Panc1 (cell line): ENCODE measurements around the gene RLN3. TPM values are rescaled to one million over a fixed set of nuclear protein-coding genes. Genes with fewer than 3 reads are reported as not detected.

Experiments used
- ATAC-seq: fragments of 200-7000 bp; cut with Tn5 transposase; 2 replicates; pipeline ENCODE4 v1.9.1; 2020; ENCODE audit warnings: mild to moderate bottlenecking, moderate library complexity
- BruUV-seq: library from RNA; stranded (reverse); fragments of 400-500 nt; replicated peaks from 2 replicates; lab custom pipeline; 2021; lab: Mats Ljungman, UMichigan
- CTCF ChIA-PET: fragments of 300-600 bp; sonication (Branson Sonifier 250); formaldehyde crosslinking; loops from one replicate; lab custom pipeline; 2022; ENCODE audit warnings: antibody characterized with exemption; lab: Charles Lee
- POLR2A ChIA-PET: fragments of 300-600 bp; sonication (Branson Sonifier 250); formaldehyde crosslinking; loops from one replicate; lab custom pipeline; 2022; ENCODE audit warnings: antibody characterized with exemption; lab: Charles Lee
- DNase-seq: peaks from one replicate; pipeline ENCODE4 v3.0.0-alpha.2; 2010; ENCODE audit warnings: low read depth, low spot score
- H3K27ac ChIP-seq: 2 replicates; pipeline ENCODE4 v1.5.1; 2011; ENCODE audit warnings: mild to moderate bottlenecking, low read length, inconsistent platforms
- H3K27me3 ChIP-seq: fragments of 200-500 bp; sonication (Bioruptor generic); 2 replicates; pipeline ENCODE4 v1.6.0; 2014; ENCODE audit warnings: low read length, inconsistent platforms; ENCODE audit not compliant: control insufficient read depth, insufficient read depth
- H3K36me3 ChIP-seq: fragments of 200-500 bp; sonication (Bioruptor generic); 2 replicates; pipeline ENCODE4 v1.5.1; 2014; ENCODE audit warnings: inconsistent platforms, mild to moderate bottlenecking, low read length, moderate library complexity; ENCODE audit not compliant: control insufficient read depth, insufficient read depth
- H3K4me1 ChIP-seq: 2 replicates; pipeline ENCODE4 v1.5.1; 2011; ENCODE audit warnings: inconsistent platforms, mild to moderate bottlenecking, low read length, moderate library complexity; ENCODE audit not compliant: control insufficient read depth, insufficient read depth
- H3K4me3 ChIP-seq, 2 experiments: 2 replicates each; pipeline ENCODE4 v1.5.1; 2011 to 2012; ENCODE audit warnings: low read depth in 2 of 2, low read length in 2 of 2, mild to moderate bottlenecking in 2 of 2, inconsistent platforms in 1 of 2, moderate library complexity in 1 of 2
- H3K9me3 ChIP-seq: fragments of 200-500 bp; sonication (Bioruptor generic); 2 replicates; pipeline ENCODE4 v1.5.1; 2014; ENCODE audit warnings: low read depth, mild to moderate bottlenecking, inconsistent platforms, low read length, moderate library complexity; ENCODE audit not compliant: control insufficient read depth, insufficient read depth
- POLR2AphosphoS5 ChIP-seq: IDR thresholded peaks from 2 replicates; pipeline ENCODE4 v1.6.1; 2012; ENCODE audit warnings: mild to moderate bottlenecking, low read depth, low read length, moderate library complexity
- SIN3A ChIP-seq: IDR thresholded peaks from 2 replicates; pipeline ENCODE4 v1.6.1; 2012; ENCODE audit warnings: low read depth, mild to moderate bottlenecking, low read length, moderate library complexity, borderline replicate concordance; ENCODE audit not compliant: insufficient read depth
- TCF7L2 ChIP-seq: IDR thresholded peaks from 2 replicates; pipeline ENCODE4 v1.6.1; 2011; ENCODE audit warnings: mild to moderate bottlenecking, low read depth, low read length, inconsistent platforms
- in situ Hi-C: cut with HindIII; loops from 2 replicates; pipeline ENCODE4 v1.10.0; 2016; ENCODE audit warnings: low sequenced_read_pairs, low pct_unique_long_range_greater_than_20kb
- intact Hi-C: fragments of 100-400 bp; cut with micrococcal nuclease; formaldehyde crosslinking; loops from one replicate; pipeline ENCODE4 v1.10.0; 2022; ENCODE audit not compliant: unreplicated experiment
- total RNA-seq: library from RNA; stranded (reverse); gene quantifications from one replicate; pipeline ENCODE4 v1.2.1, GENCODE V29; 2021; ENCODE audit not compliant: unreplicated experiment
- TF ChIP-seq, protein P1 (sequence below), 2 experiments: IDR thresholded peaks; 2 replicates each; pipeline ENCODE4 v1.6.1; 2011 to 2012; ENCODE audit warnings: low read depth in 2 of 2, control low read depth in 1 of 2, low read length in 1 of 2, mild to moderate bottlenecking in 1 of 2, moderate library complexity in 1 of 2; ENCODE audit not compliant: insufficient read depth in 1 of 2
- TF ChIP-seq, protein P2 (sequence below): fragments of 450-650 bp; IDR thresholded peaks from 2 replicates; pipeline ENCODE4 v1.5.1; 2017; ENCODE audit warnings: mild to moderate bottlenecking

Gene RLN3
- total RNA-seq, 1 experiment from 2014 or later: not detected

DNA sequence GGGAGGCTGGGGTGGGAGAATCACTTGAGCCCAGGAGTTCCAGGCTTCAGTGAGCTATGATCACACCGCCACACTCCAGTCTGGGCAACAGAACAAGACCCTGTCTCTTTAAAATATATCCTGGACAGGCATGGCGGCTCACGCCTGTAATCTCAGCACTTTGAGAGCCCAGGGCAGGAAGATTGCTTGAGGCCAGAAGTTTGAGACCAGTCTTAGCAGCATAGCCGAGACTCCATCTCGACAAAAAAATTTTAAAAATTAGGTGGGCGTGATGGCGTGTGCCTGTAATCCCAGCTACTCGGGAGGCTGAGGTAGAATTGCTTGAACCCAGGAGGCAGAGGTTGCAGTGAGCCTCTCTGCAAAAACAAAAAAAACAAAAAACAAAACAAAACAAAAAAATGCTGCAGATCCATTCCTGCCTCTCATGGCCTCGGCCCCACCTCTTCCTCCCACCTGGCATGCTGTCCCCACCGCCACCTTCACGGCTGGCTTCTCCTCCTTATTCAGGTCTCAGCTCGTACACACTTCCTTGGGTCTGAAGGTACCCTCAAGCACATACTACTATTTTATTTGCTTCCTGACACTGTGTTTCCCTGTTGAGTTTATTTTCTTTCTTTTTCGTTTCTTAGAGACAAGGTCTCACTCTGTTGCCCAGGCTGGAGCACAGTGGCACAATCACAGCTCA is 27.1 kb upstream of the RLN3 start:
- ChIA-PET CTCF (no interaction called here), POLR2A (no interaction called here)
- Histone ChIP-seq H3K27ac (no peak overlapping the region), H3K27me3 (no peaks in the 10 kb centered on the region), H3K9me3 (no peaks in the 10 kb centered on the region; the same call in 1 of the 2 replicates), H3K36me3 (no peaks in the 10 kb centered on the region; the same call in 1 of the 2 replicates), H3K4me3 (no peak overlapping the region), H3K4me1 (peaks cover 12% of the 10 kb centered on the region)
- intact Hi-C loops (no loop called here), in situ Hi-C loops (no loop called here)
- DNase-seq: no peak
- TF ChIP-seq, protein P1, sequence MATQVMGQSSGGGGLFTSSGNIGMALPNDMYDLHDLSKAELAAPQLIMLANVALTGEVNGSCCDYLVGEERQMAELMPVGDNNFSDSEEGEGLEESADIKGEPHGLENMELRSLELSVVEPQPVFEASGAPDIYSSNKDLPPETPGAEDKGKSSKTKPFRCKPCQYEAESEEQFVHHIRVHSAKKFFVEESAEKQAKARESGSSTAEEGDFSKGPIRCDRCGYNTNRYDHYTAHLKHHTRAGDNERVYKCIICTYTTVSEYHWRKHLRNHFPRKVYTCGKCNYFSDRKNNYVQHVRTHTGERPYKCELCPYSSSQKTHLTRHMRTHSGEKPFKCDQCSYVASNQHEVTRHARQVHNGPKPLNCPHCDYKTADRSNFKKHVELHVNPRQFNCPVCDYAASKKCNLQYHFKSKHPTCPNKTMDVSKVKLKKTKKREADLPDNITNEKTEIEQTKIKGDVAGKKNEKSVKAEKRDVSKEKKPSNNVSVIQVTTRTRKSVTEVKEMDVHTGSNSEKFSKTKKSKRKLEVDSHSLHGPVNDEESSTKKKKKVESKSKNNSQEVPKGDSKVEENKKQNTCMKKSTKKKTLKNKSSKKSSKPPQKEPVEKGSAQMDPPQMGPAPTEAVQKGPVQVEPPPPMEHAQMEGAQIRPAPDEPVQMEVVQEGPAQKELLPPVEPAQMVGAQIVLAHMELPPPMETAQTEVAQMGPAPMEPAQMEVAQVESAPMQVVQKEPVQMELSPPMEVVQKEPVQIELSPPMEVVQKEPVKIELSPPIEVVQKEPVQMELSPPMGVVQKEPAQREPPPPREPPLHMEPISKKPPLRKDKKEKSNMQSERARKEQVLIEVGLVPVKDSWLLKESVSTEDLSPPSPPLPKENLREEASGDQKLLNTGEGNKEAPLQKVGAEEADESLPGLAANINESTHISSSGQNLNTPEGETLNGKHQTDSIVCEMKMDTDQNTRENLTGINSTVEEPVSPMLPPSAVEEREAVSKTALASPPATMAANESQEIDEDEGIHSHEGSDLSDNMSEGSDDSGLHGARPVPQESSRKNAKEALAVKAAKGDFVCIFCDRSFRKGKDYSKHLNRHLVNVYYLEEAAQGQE (IDR thresholded peaks at IDR 0.05; ENCODE audit: insufficient read depth in 1 of 2, low read depth in 2 of 2, low read length in 1 of 2): no peak
- TF ChIP-seq POLR2AphosphoS5 (no peak), SIN3A (no peak), TCF7L2 (no peak)
- TF ChIP-seq, protein P2, sequence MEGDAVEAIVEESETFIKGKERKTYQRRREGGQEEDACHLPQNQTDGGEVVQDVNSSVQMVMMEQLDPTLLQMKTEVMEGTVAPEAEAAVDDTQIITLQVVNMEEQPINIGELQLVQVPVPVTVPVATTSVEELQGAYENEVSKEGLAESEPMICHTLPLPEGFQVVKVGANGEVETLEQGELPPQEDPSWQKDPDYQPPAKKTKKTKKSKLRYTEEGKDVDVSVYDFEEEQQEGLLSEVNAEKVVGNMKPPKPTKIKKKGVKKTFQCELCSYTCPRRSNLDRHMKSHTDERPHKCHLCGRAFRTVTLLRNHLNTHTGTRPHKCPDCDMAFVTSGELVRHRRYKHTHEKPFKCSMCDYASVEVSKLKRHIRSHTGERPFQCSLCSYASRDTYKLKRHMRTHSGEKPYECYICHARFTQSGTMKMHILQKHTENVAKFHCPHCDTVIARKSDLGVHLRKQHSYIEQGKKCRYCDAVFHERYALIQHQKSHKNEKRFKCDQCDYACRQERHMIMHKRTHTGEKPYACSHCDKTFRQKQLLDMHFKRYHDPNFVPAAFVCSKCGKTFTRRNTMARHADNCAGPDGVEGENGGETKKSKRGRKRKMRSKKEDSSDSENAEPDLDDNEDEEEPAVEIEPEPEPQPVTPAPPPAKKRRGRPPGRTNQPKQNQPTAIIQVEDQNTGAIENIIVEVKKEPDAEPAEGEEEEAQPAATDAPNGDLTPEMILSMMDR: no peak
- no peak for ATAC-seq
- BruUV-seq: no TSS peak

DNA sequence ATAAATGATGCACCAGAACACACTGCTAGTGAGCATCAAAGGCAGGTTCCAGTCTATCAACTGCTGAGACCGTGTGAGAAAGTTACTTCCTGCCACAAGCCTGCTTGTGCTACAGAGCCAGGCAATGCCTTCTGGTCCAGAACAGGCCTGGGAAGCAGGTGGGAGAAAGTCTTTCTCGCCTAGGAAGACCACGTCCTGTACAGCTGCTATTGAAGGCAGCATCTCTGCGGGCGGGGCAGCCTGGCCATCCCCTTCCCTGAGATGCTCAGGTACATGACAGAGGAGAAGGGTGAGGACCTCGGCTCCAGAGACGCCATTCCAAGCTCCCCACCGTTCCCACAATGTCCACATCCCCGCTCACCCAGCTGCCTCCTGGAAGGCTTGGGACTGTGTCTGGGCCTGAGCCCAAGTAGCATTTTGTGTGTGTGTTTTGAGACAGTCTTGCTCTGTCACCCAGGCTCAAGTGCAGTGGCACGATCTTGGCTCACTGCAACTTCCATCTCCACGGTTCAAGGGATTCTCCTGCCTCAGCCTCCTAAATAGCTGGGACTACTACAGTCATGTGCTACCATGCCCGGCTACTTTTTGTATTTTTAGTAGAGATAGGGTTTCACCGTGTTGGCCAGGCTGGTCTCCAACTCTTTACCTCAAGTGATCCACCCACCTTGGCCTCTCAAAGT is 25.2 kb upstream of the RLN3 start:
- Histone ChIP-seq H3K27me3 (no peaks in the 10 kb centered on the region), H3K36me3 (no peaks in the 10 kb centered on the region; the same call in 1 of the 2 replicates), H3K4me1 (peaks cover 12% of the 10 kb centered on the region), H3K27ac (0 out of 2 replicates have a peak overlapping the region, but pooled peaks have one; percentile 29), H3K9me3 (no peaks in the 10 kb centered on the region; the same call in 1 of the 2 replicates), H3K4me3 (no peak overlapping the region)
- POLR2A ChIA-PET: interaction anchor here (0.6 kb wide), 2 partner anchors 121 to 124 kb away, joined by 5 to 25 read pairs; no protein-coding TSS in a partner anchor
- BruUV-seq: no TSS peak
- intact Hi-C loops: no loop called here
- DNase-seq: no peak
- TF ChIP-seq, protein P2: no peak
- CTCF ChIA-PET: no interaction called here
- no peak for ATAC-seq
- in situ Hi-C loops: no loop called here
